ENCODE results near the gene HYDIN. TPM values are rescaled to one million over a fixed set of nuclear protein-coding genes. Genes with fewer than 3 reads are reported as not detected.

The HYDIN gene
- total and polyA plus RNA-seq, 9 of the 15 experiments (the other 6 are each of a cell fraction or from before 2014, with no cell fraction given): 0.08 to 0.43 (median 0.14) TPM; not detected in 1

GRCh38 chr16:71259086-71259485, 28.6 kb upstream of the HYDIN start (continued):
- TF ChIP-seq, protein P1, sequence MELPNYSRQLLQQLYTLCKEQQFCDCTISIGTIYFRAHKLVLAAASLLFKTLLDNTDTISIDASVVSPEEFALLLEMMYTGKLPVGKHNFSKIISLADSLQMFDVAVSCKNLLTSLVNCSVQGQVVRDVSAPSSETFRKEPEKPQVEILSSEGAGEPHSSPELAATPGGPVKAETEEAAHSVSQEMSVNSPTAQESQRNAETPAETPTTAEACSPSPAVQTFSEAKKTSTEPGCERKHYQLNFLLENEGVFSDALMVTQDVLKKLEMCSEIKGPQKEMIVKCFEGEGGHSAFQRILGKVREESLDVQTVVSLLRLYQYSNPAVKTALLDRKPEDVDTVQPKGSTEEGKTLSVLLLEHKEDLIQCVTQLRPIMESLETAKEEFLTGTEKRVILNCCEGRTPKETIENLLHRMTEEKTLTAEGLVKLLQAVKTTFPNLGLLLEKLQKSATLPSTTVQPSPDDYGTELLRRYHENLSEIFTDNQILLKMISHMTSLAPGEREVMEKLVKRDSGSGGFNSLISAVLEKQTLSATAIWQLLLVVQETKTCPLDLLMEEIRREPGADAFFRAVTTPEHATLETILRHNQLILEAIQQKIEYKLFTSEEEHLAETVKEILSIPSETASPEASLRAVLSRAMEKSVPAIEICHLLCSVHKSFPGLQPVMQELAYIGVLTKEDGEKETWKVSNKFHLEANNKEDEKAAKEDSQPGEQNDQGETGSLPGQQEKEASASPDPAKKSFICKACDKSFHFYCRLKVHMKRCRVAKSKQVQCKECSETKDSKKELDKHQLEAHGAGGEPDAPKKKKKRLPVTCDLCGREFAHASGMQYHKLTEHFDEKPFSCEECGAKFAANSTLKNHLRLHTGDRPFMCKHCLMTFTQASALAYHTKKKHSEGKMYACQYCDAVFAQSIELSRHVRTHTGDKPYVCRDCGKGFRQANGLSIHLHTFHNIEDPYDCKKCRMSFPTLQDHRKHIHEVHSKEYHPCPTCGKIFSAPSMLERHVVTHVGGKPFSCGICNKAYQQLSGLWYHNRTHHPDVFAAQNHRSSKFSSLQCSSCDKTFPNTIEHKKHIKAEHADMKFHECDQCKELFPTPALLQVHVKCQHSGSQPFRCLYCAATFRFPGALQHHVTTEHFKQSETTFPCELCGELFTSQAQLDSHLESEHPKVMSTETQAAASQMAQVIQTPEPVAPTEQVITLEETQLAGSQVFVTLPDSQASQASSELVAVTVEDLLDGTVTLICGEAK (IDR thresholded peaks at IDR 0.05): no peak
- TF ChIP-seq, protein P1 (CRISPR knock-in tag; IDR thresholded peaks at IDR 0.05): no peak
